ENCODE results near the gene CNTN4.

DNA sequence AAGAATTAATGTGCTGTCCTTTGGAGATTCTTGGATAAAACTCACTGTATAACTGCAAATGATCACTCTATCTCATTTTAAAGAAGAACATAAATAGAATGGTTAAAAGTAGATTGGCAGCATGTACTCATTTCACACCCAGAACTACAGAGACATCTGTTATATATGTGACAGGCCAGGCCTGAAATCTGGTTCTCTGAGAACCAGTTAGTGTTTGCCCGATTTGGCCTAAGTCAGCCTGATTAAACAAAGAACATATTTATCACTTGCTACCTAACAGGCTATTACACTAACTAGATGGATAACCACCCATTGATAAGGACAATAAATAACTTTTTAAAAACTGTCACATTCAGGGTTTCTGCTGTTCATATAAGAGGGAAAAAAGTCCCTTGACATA lies 460.1 kb downstream of the CNTN4 start:
- TF ChIP-seq, protein P1, sequence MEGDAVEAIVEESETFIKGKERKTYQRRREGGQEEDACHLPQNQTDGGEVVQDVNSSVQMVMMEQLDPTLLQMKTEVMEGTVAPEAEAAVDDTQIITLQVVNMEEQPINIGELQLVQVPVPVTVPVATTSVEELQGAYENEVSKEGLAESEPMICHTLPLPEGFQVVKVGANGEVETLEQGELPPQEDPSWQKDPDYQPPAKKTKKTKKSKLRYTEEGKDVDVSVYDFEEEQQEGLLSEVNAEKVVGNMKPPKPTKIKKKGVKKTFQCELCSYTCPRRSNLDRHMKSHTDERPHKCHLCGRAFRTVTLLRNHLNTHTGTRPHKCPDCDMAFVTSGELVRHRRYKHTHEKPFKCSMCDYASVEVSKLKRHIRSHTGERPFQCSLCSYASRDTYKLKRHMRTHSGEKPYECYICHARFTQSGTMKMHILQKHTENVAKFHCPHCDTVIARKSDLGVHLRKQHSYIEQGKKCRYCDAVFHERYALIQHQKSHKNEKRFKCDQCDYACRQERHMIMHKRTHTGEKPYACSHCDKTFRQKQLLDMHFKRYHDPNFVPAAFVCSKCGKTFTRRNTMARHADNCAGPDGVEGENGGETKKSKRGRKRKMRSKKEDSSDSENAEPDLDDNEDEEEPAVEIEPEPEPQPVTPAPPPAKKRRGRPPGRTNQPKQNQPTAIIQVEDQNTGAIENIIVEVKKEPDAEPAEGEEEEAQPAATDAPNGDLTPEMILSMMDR (IDR thresholded peaks at IDR 0.05; ENCODE audit: low read depth, low read length): no peak
- TF ChIP-seq EZH2phosphoT487 (IDR thresholded peaks at IDR 0.05; ENCODE audit: low read depth): no peak

Data from OCI-LY3 (cell line).